Caco-2 (cell line): ENCODE results near the gene ANKRD9. TPM values are rescaled to one million over a fixed set of nuclear protein-coding genes. Genes with fewer than 3 reads are reported as not detected.

Experiments
- BruUV-seq: library from RNA; stranded (reverse); fragments of 400-500 nt; replicated peaks from 2 replicates; lab custom pipeline; 2021; lab: Mats Ljungman, UMichigan
- CTCF ChIA-PET: fragments of 300-600 bp; sonication (Branson Sonifier 250); formaldehyde crosslinking; loops from one replicate; lab custom pipeline; 2022; ENCODE audit warnings: antibody characterized with exemption; lab: Charles Lee
- POLR2A ChIA-PET: fragments of 300-600 bp; sonication (Branson Sonifier 250); formaldehyde crosslinking; loops from one replicate; lab custom pipeline; 2022; ENCODE audit warnings: antibody characterized with exemption; lab: Charles Lee
- DNase-seq, 2 experiments: peaks; one replicate each; pipeline versions ENCODE4 v3.0.0 to v3.0.0-alpha.2; 2020 to 2022
- H3K27me3 ChIP-seq: replicated peaks from 2 replicates; pipeline ENCODE4 v1.6.0; 2011; ENCODE audit warnings: low read length; ENCODE audit not compliant: control insufficient read depth, insufficient read depth
- H3K36me3 ChIP-seq: 2 replicates; pipeline ENCODE4 v1.5.1; 2011; ENCODE audit warnings: low read length; ENCODE audit not compliant: control insufficient read depth, insufficient read depth
- H3K4me1 ChIP-seq: fragments of 250-450 bp; sonication (Bioruptor Pico); 2 replicates; pipeline ENCODE4 v1.5.1; 2020; ENCODE audit warnings: mild to moderate bottlenecking
- H3K4me3 ChIP-seq: 2 replicates; pipeline ENCODE4 v1.5.1; 2011; ENCODE audit warnings: low read depth, mild to moderate bottlenecking, control low read depth, low read length
- H3K9me3 ChIP-seq: fragments of 250-450 bp; sonication (Bioruptor Pico); 2 replicates; pipeline ENCODE4 v1.5.1; 2020; ENCODE audit warnings: mild to moderate bottlenecking, moderate library complexity
- H3K27ac Mint-ChIP-seq: one replicate; pipeline ENCODE4 v1.8.0; 2022; ENCODE audit warnings: mixed read lengths; ENCODE audit not compliant: unreplicated experiment
- H3K27me3 Mint-ChIP-seq: one replicate; pipeline ENCODE4 v1.8.0; 2022; ENCODE audit warnings: mixed read lengths; ENCODE audit not compliant: insufficient read depth, unreplicated experiment
- H3K36me3 Mint-ChIP-seq: one replicate; pipeline ENCODE4 v1.8.0; 2022; ENCODE audit warnings: mild to moderate bottlenecking, mixed read lengths; ENCODE audit not compliant: insufficient read depth, unreplicated experiment
- H3K4me1 Mint-ChIP-seq: one replicate; pipeline ENCODE4 v1.8.0; 2022; ENCODE audit warnings: low read depth, mixed read lengths; ENCODE audit not compliant: unreplicated experiment
- H3K4me3 Mint-ChIP-seq: one replicate; pipeline ENCODE4 v1.8.0; 2022; ENCODE audit warnings: mild to moderate bottlenecking, moderate library complexity, mixed read lengths; ENCODE audit not compliant: unreplicated experiment
- H3K9me3 Mint-ChIP-seq: one replicate; pipeline ENCODE4 v1.8.0; 2022; ENCODE audit warnings: mixed read lengths; ENCODE audit not compliant: unreplicated experiment
- intact Hi-C: fragments of 100-400 bp; cut with micrococcal nuclease; formaldehyde crosslinking; loops from one replicate; pipeline ENCODE4 v1.10.0; 2022; ENCODE audit not compliant: unreplicated experiment
- total RNA-seq: library from RNA; stranded (reverse); gene quantifications from 2 replicates; pipeline ENCODE4 v1.2.3, GENCODE V29; 2022
- TF ChIP-seq, protein P1 (sequence below), 2 experiments: fragments of 200-600 bp in 1 of 2; IDR thresholded peaks; 1 replicate in 1 of 2; 2 replicates in 1 of 2; pipeline versions ENCODE4 v1.5.1 to v1.8.0; 2011 to 2022; ENCODE audit warnings: antibody characterized with exemption in 1 of 2, control low read depth in 1 of 2, inconsistent platforms in 1 of 2, low read depth in 1 of 2, low read length in 1 of 2, mild to moderate bottlenecking in 1 of 2, moderate library complexity in 1 of 2; ENCODE audit not compliant: insufficient read depth in 1 of 2, severe bottlenecking in 1 of 2, unreplicated experiment in 1 of 2

Gene ANKRD9
- total RNA-seq, 1 experiment from 2014 or later = 15.0 TPM

- no peaks in the 10 kb centered on the region for H3K9me3 Mint-ChIP-seq
- Histone ChIP-seq H3K9me3 (no peaks in the 10 kb centered on the region), H3K36me3 (no peaks in the 10 kb centered on the region), H3K4me3 (no peak overlapping the region), H3K27me3 (no peaks in the 10 kb centered on the region), H3K4me1 (peaks cover 24% of the 10 kb centered on the region)
- H3K27ac Mint-ChIP-seq = peak overlapping the region; percentile 66
- CTCF ChIA-PET = interaction anchor here (1.0 kb wide), 1 partner anchor 73 kb away, joined by 4 read pairs; no protein-coding TSS in a partner anchor
- H3K27me3 Mint-ChIP-seq = no peaks in the 10 kb centered on the region
- H3K4me1 Mint-ChIP-seq = no peaks in the 10 kb centered on the region
- peaks cover 13% of the 10 kb centered on the region for H3K36me3 Mint-ChIP-seq
- POLR2A ChIA-PET = no interaction called here
- TF ChIP-seq, protein P1, sequence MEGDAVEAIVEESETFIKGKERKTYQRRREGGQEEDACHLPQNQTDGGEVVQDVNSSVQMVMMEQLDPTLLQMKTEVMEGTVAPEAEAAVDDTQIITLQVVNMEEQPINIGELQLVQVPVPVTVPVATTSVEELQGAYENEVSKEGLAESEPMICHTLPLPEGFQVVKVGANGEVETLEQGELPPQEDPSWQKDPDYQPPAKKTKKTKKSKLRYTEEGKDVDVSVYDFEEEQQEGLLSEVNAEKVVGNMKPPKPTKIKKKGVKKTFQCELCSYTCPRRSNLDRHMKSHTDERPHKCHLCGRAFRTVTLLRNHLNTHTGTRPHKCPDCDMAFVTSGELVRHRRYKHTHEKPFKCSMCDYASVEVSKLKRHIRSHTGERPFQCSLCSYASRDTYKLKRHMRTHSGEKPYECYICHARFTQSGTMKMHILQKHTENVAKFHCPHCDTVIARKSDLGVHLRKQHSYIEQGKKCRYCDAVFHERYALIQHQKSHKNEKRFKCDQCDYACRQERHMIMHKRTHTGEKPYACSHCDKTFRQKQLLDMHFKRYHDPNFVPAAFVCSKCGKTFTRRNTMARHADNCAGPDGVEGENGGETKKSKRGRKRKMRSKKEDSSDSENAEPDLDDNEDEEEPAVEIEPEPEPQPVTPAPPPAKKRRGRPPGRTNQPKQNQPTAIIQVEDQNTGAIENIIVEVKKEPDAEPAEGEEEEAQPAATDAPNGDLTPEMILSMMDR (IDR thresholded peaks at IDR 0.05; ENCODE audit: insufficient read depth in 1 of 2, low read depth in 1 of 2, low read length in 1 of 2, severe bottlenecking in 1 of 2, unreplicated experiment in 1 of 2) = no peak
- H3K4me3 Mint-ChIP-seq = peak overlapping the region; percentile 19
- no TSS peak for BruUV-seq
- no peak for DNase-seq
- intact Hi-C loops = no loop called here
Observed at GRCh38 chr14:102511538-102511937, 2.0 kb upstream of the ANKRD9 start.

DNA sequence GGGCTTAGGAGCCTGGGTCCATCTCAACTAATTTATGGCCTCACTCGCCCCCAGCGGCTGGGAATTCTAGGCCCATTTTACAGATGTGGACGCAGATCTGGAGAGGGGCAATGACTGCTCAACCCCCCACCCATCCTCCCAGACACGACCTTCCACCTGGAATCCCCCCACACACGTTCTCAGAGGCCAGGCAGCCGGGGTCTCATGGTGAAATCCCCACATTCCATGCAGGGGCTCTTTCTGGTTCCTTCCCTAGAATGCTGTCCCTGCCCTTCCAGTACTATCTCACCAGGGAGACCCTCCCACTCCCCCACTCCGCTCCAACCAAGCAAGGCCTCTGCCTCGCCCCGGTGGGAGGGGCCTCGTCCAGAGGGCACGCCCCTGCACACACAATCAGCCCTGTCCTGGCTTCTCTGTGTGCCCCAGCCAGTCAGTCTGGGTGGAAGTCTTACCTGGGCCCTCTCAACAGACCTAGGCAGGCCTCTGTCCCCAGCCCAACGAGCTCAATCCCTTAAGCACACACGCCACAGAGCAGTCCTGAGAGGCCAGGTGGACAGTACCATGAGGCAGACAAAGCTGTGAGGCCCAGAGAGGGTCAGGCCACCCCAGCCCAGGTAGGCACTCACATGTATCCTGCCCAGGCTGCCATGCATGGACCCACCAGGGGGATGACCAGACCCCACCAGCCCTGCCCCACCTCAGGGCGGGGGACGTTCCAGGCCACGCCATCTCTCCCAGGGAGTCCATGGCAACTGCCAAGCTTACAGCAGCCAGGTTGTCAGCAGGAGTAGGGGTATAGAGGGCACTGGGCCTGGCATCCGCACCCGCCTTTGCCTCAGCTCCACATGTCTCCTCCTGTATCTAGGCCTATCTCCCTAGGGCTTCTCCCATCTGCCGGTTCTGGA, 1.3 kb upstream of the ANKRD9 start:
- BruUV-seq = no TSS peak
- H3K4me3 Mint-ChIP-seq = peak overlapping the region; percentile 90
- no peaks in the 10 kb centered on the region for H3K4me1 Mint-ChIP-seq
- H3K36me3 ChIP-seq = no peaks in the 10 kb centered on the region
- H3K36me3 Mint-ChIP-seq = peaks cover 13% of the 10 kb centered on the region
- peak overlapping the region; percentile 64 for H3K4me3 ChIP-seq
- peak overlapping the region; percentile 66 for H3K27ac Mint-ChIP-seq
- no peaks in the 10 kb centered on the region for H3K27me3 Mint-ChIP-seq
- H3K4me1 ChIP-seq = peaks cover 24% of the 10 kb centered on the region
- intact Hi-C loops = no loop called here
- no peaks in the 10 kb centered on the region for H3K9me3 Mint-ChIP-seq
- TF ChIP-seq, protein P1 (IDR thresholded peaks at IDR 0.05; ENCODE audit: insufficient read depth in 1 of 2, low read depth in 1 of 2, low read length in 1 of 2, severe bottlenecking in 1 of 2, unreplicated experiment in 1 of 2) = no peak
- POLR2A ChIA-PET = no interaction called here
- no peaks in the 10 kb centered on the region for H3K9me3 ChIP-seq
- no peaks in the 10 kb centered on the region for H3K27me3 ChIP-seq
- DNase-seq = peak; percentile 80 to 85
- CTCF ChIA-PET = interaction anchor here (1.0 to 1.8 kb wide), 2 partner anchors 14 to 72 kb away, joined by 4 to 7 read pairs; no protein-coding TSS in a partner anchor
